Endodermal cell (in vitro differentiated cells): ENCODE measurements around the gene JADE2. TPM values are rescaled to one million over a fixed set of nuclear protein-coding genes. Genes with fewer than 3 reads are reported as not detected.

Experiments used
- DNase-seq: peaks from one replicate; pipeline ENCODE4 v3.0.0-alpha.2; 2017
- H3K27ac ChIP-seq: 2 replicates; pipeline ENCODE4 v1.5.1; 2013; ENCODE audit warnings: mild to moderate bottlenecking, low read depth, low read length, moderate library complexity
- H3K27me3 ChIP-seq: 2 replicates; pipeline ENCODE4 v1.6.1; 2013; ENCODE audit warnings: mild to moderate bottlenecking, low read length, moderate library complexity; ENCODE audit not compliant: insufficient read depth, control insufficient read depth, poor library complexity, severe bottlenecking
- H3K36me3 ChIP-seq: 2 replicates; pipeline ENCODE4 v1.7.0; 2013; ENCODE audit warnings: mild to moderate bottlenecking, low read length, moderate library complexity; ENCODE audit not compliant: control insufficient read depth, insufficient read depth
- H3K4me1 ChIP-seq: one replicate; pipeline ENCODE4 v1.7.0; 2013; ENCODE audit warnings: low read length; ENCODE audit not compliant: control insufficient read depth, insufficient read depth
- H3K4me3 ChIP-seq: 2 replicates; pipeline ENCODE4 v1.5.1; 2013; ENCODE audit warnings: mild to moderate bottlenecking, low read length, moderate library complexity
- H3K9ac ChIP-seq: 2 replicates; pipeline ENCODE4 v1.6.1; 2013; ENCODE audit warnings: mild to moderate bottlenecking, low read length, moderate library complexity; ENCODE audit not compliant: poor library complexity, severe bottlenecking; ENCODE audit errors: extremely low read depth
- H3K9me3 ChIP-seq: 2 replicates; pipeline ENCODE4 v1.6.1; 2013; ENCODE audit warnings: mild to moderate bottlenecking, low read length, moderate library complexity; ENCODE audit not compliant: control insufficient read depth
- H3K27ac Mint-ChIP-seq: 2 replicates; pipeline ENCODE4 v1.8.0; 2020; ENCODE audit warnings: mixed read lengths
- H3K27me3 Mint-ChIP-seq: 2 replicates; pipeline ENCODE4 v1.8.0; 2021; ENCODE audit warnings: mild to moderate bottlenecking, mixed read lengths; ENCODE audit not compliant: insufficient read depth
- H3K36me3 Mint-ChIP-seq: 2 replicates; pipeline ENCODE4 v1.8.0; 2020; ENCODE audit warnings: low read depth, mixed read lengths
- H3K4me1 Mint-ChIP-seq: 2 replicates; pipeline ENCODE4 v1.8.0; 2020; ENCODE audit warnings: mixed read lengths
- H3K4me3 Mint-ChIP-seq: 2 replicates; pipeline ENCODE4 v1.8.0; 2020; ENCODE audit warnings: mild to moderate bottlenecking, moderate library complexity, mixed read lengths
- H3K9me3 Mint-ChIP-seq: 2 replicates; pipeline ENCODE4 v1.8.0; 2020; ENCODE audit warnings: mild to moderate bottlenecking, mixed read lengths
- WGBS, 2 experiments: methylation state at CpG; one replicate each; pipeline versions ENCODE4 v1.1.5 to v1.1.7; 2013; ENCODE audit warnings: missing lambda C conversion rate in 2 of 2, mixed read lengths in 1 of 2; ENCODE audit not compliant: insufficient coverage in 1 of 2, insufficient read length in 1 of 2; 5-methylcytosine and 5-hydroxymethylcytosine counted together
- total RNA-seq, 2 donors: library from RNA; stranded (reverse); fragmentation: NEBNext Ultra II Directional in 1 of 2; extraction: Animal tissue kit (Norgen Biotek cat#: 25700) in 1 of 2; gene quantifications; 2 replicates in 1 of 2; 3 replicates in 1 of 2; pipeline ENCODE4 v1.2.1, GENCODE V29; 2021
- TF ChIP-seq, protein P1 (sequence below): fragments of 200-600 bp; sonication (generic); conservative IDR thresholded peaks from 2 replicates; pipeline ENCODE4 v1.5.0; 2021; ENCODE audit warnings: antibody characterized with exemption, mild to moderate bottlenecking

The JADE2 gene
- total RNA-seq, 2 donors from 2014 or later = 33.9 to 51.9 TPM

DNA sequence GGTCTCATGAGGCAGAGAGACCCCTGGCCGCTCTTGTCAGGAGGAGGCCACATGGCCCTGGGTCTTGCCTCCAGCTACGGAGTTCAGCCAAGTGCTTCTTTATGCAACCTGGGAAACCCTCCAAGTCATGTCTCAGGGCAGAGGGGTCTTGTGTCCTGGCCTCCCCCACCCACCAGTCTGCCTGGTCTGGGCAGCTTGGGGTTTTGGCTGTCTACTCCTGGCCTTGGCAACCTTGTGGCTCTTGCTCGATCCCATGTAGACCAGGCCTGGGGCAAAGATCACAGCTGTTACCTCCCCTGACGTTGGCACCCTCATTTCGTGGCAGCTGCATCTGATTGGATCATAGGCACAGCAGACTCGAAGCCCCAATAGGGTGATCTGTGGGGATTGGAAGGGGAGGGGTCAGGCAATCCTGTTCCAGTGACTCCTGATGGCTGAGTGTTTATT, 28.4 kb downstream of the JADE2 start:
- Histone ChIP-seq H3K27ac (no peak overlapping the region), H3K27me3 (no peaks in the 10 kb centered on the region), H3K36me3 (peaks cover 30% of the 10 kb centered on the region), H3K9ac (no peak overlapping the region), H3K9me3 (no peaks in the 10 kb centered on the region), H3K4me1 (no peaks in the 10 kb centered on the region), H3K4me3 (no peak overlapping the region)
- no peaks in the 10 kb centered on the region for H3K27me3 Mint-ChIP-seq
- H3K36me3 Mint-ChIP-seq = peaks cover 37% of the 10 kb centered on the region
- 94 to 100% methylated on average over 3 to 6 of the region's 6 CpGs for WGBS, 2 experiments
- H3K4me1 Mint-ChIP-seq = peaks cover 11% of the 10 kb centered on the region
- no peak for DNase-seq
- no peak overlapping the region for H3K27ac Mint-ChIP-seq
- H3K4me3 Mint-ChIP-seq = no peak overlapping the region
- no peaks in the 10 kb centered on the region for H3K9me3 Mint-ChIP-seq
- TF ChIP-seq, protein P1, sequence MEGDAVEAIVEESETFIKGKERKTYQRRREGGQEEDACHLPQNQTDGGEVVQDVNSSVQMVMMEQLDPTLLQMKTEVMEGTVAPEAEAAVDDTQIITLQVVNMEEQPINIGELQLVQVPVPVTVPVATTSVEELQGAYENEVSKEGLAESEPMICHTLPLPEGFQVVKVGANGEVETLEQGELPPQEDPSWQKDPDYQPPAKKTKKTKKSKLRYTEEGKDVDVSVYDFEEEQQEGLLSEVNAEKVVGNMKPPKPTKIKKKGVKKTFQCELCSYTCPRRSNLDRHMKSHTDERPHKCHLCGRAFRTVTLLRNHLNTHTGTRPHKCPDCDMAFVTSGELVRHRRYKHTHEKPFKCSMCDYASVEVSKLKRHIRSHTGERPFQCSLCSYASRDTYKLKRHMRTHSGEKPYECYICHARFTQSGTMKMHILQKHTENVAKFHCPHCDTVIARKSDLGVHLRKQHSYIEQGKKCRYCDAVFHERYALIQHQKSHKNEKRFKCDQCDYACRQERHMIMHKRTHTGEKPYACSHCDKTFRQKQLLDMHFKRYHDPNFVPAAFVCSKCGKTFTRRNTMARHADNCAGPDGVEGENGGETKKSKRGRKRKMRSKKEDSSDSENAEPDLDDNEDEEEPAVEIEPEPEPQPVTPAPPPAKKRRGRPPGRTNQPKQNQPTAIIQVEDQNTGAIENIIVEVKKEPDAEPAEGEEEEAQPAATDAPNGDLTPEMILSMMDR = no peak

DNA sequence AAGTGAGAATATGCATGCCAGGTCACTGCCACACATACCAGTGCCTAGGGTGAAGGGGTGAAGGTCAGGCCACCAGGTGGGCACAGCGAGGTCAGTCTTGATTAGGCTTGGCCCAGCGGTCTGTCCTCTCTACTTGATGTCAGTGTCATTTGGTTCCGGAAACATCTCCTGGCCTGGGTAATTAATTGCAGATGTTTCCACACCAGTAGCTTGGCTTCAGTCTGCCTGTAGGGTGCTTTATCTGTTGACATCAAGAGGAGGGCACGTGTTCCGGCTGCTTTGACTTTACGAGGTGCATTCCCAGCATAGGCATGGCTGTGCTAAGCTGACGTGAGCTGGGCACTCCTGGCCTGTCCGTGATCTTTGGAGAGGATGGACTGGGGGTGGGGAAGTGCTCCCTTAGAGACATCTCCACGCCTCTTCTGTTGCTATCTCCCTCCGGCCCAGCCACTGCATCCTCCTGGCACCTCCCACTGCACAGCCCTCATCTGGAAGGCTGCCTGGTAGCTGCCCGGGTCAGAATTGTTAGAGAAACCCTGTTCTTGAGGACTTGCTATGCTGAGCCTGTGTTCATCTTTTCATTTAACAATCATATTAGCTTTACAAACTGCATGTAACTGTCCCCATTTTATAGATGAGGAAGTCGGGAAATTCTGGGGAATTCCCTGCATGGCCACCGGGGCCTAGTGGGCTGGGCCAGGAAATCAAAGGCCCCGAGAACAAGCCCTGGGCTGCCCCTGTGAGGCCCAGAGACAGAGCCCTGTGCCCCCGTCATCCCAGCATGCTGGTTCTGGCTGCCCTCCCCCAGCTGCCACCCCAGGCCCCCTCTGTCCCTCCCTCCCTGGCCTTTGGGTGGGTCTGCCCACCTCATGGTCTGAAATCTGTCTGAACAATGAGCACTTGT, 29.1 kb downstream of the JADE2 start:
- Mint-ChIP-seq H3K27ac (peak overlapping the region; percentile 75), H3K9me3 (no peaks in the 10 kb centered on the region), H3K27me3 (no peaks in the 10 kb centered on the region), H3K36me3 (peaks cover 34% of the 10 kb centered on the region), H3K4me1 (peaks cover 11% of the 10 kb centered on the region), H3K4me3 (no peak overlapping the region)
- H3K9me3 ChIP-seq = no peaks in the 10 kb centered on the region
- H3K27ac ChIP-seq = no peak overlapping the region
- peaks cover 30% of the 10 kb centered on the region for H3K36me3 ChIP-seq
- DNase-seq = no peak
- no peak overlapping the region for H3K9ac ChIP-seq
- H3K4me3 ChIP-seq = no peak overlapping the region
- no peaks in the 10 kb centered on the region for H3K27me3 ChIP-seq
- 76 to 88% methylated on average over 5 to 15 of the region's 15 CpGs for WGBS, 2 experiments
- no peaks in the 10 kb centered on the region for H3K4me1 ChIP-seq
- TF ChIP-seq, protein P1 = peak; percentile 34

DNA sequence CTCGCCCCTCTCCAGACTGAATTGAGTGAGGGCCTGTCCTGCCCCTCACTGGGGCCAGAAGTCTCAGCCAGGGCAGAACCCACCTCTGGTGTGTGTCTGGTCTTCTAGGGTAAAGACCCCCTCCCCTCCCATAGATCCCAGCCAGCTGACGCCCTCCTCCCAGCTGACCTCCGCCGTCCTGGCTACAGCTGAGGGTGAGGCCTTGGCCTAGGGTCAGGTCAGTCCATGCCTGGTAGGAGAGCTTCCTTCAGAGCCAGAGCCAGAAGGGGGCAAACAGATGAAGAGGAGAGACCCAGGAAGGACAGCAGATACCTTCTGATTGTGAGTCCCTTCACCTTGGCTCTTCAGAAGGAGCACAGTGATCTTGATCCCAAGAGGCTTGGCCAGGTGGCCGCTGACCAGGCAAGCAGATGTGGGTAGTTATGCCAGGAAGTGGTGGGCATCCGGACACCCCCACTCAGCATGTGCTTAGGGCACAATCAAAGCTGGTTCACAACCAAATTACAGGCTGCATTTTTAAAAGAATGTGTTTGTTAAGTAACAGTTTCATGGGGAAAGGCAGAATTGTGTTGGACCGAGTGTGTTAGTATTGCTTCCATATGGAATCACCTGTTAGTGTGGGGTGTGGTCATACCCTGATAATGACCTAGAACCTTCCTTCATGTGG, 29.9 kb downstream of the JADE2 start:
- H3K4me3 ChIP-seq = no peak overlapping the region
- no peaks in the 10 kb centered on the region for H3K27me3 ChIP-seq
- Mint-ChIP-seq H3K36me3 (peaks cover 41% of the 10 kb centered on the region), H3K27me3 (no peaks in the 10 kb centered on the region), H3K9me3 (no peaks in the 10 kb centered on the region), H3K4me3 (no peak overlapping the region), H3K4me1 (peaks cover 6% of the 10 kb centered on the region), H3K27ac (peak overlapping the region; percentile 75)
- no peak overlapping the region for H3K9ac ChIP-seq
- no peak overlapping the region for H3K27ac ChIP-seq
- H3K36me3 ChIP-seq = peaks cover 30% of the 10 kb centered on the region
- H3K9me3 ChIP-seq = no peaks in the 10 kb centered on the region
- no peak for DNase-seq
- WGBS, 2 experiments = 90 to 100% methylated on average over 2 to 7 of the region's 7 CpGs
- H3K4me1 ChIP-seq = no peaks in the 10 kb centered on the region
- TF ChIP-seq, protein P1 = no peak
